IMR-90 (cell line): Measurements from ENCODE around the gene DHX57.

Experiments
- USF2 ChIP-seq: fragments of 150-350 bp; IDR thresholded peaks from 2 replicates; pipeline ENCODE4 v1.6.1; 2017; ENCODE audit warnings: mild to moderate bottlenecking, antibody characterized with exemption, low read length, low read depth
- TF ChIP-seq, protein P1 (sequence below): conservative IDR thresholded peaks from 2 replicates; pipeline ENCODE4 v1.5.1; 2012; ENCODE audit warnings: mild to moderate bottlenecking, low read depth, low read length, improper control_type of control experiment

- TF ChIP-seq, protein P1, sequence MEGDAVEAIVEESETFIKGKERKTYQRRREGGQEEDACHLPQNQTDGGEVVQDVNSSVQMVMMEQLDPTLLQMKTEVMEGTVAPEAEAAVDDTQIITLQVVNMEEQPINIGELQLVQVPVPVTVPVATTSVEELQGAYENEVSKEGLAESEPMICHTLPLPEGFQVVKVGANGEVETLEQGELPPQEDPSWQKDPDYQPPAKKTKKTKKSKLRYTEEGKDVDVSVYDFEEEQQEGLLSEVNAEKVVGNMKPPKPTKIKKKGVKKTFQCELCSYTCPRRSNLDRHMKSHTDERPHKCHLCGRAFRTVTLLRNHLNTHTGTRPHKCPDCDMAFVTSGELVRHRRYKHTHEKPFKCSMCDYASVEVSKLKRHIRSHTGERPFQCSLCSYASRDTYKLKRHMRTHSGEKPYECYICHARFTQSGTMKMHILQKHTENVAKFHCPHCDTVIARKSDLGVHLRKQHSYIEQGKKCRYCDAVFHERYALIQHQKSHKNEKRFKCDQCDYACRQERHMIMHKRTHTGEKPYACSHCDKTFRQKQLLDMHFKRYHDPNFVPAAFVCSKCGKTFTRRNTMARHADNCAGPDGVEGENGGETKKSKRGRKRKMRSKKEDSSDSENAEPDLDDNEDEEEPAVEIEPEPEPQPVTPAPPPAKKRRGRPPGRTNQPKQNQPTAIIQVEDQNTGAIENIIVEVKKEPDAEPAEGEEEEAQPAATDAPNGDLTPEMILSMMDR, result no peak
- no peak for TF ChIP-seq USF2
Observed at GRCh38 chr2:38866773-38867443, 8.8 kb downstream of the DHX57 start.
